ENCODE measurements around the gene MGMT.

Gene MGMT

GRCh38 chr10:129467359-129468064, 471 bp downstream of the MGMT start:
- peak overlapping the region; percentile 82; the same call in 1 of the 2 replicates for H3K4me3 ChIP-seq (ENCODE audit: low read length)

GRCh38 chr10:129468187-129468586, 1.1 kb downstream of the MGMT start:
- no peak overlapping the region for H3K4me3 ChIP-seq (ENCODE audit: low read length)
- no peak for TF ChIP-seq ZNF274 (IDR thresholded peaks at IDR 0.05; ENCODE audit: low read depth, low read length)

More at GRCh38 chr10:129467359-129468064, 471 bp downstream of the MGMT start:
- no peak for TF ChIP-seq ZNF274 (IDR thresholded peaks at IDR 0.05; ENCODE audit: low read depth, low read length)

- no peak for TF ChIP-seq ZNF274 (IDR thresholded peaks at IDR 0.05; ENCODE audit: low read depth, low read length)
- no peak overlapping the region for H3K4me3 ChIP-seq (ENCODE audit: low read length)
Observed at GRCh38 chr10:129470103-129470851, 3.2 kb downstream of the MGMT start.

GRCh38 chr10:129471447-129472175, 4.6 kb downstream of the MGMT start:
- H3K4me3 ChIP-seq (ENCODE audit: low read length): no peak overlapping the region
- TF ChIP-seq ZNF274 (IDR thresholded peaks at IDR 0.05; ENCODE audit: low read depth, low read length): no peak

- H3K4me3 ChIP-seq (ENCODE audit: low read length): no peak overlapping the region
- TF ChIP-seq ZNF274 (IDR thresholded peaks at IDR 0.05; ENCODE audit: low read depth, low read length): no peak
Observed at GRCh38 chr10:129472696-129473555, 5.9 kb downstream of the MGMT start.

GRCh38 chr10:129474642-129475041, 7.6 kb downstream of the MGMT start:
- H3K4me3 ChIP-seq (ENCODE audit: low read length): no peak overlapping the region
- no peak for TF ChIP-seq ZNF274 (IDR thresholded peaks at IDR 0.05; ENCODE audit: low read depth, low read length)

GRCh38 chr10:129476431-129476830, 9.4 kb downstream of the MGMT start:
- TF ChIP-seq ZNF274 (IDR thresholded peaks at IDR 0.05; ENCODE audit: low read depth, low read length): no peak
- no peak overlapping the region for H3K4me3 ChIP-seq (ENCODE audit: low read length)

- TF ChIP-seq ZNF274 (IDR thresholded peaks at IDR 0.05; ENCODE audit: low read depth, low read length): no peak
Observed at GRCh38 chr10:129477051-129477450, 10.0 kb downstream of the MGMT start.

GRCh38 chr10:129481641-129482040, 14.6 kb downstream of the MGMT start:
- no peak for TF ChIP-seq ZNF274 (IDR thresholded peaks at IDR 0.05; ENCODE audit: low read depth, low read length)
- no peak overlapping the region for H3K4me3 ChIP-seq (ENCODE audit: low read length)

More at GRCh38 chr10:129477051-129477450, 10.0 kb downstream of the MGMT start:
- H3K4me3 ChIP-seq (ENCODE audit: low read length): no peak overlapping the region

GRCh38 chr10:129483430-129484010, 16.5 kb downstream of the MGMT start:
- TF ChIP-seq ZNF274 (IDR thresholded peaks at IDR 0.05; ENCODE audit: low read depth, low read length): no peak
- H3K4me3 ChIP-seq (ENCODE audit: low read length): no peak overlapping the region

- no peak overlapping the region for H3K4me3 ChIP-seq (ENCODE audit: low read length)
- TF ChIP-seq ZNF274 (IDR thresholded peaks at IDR 0.05; ENCODE audit: low read depth, low read length): no peak
Observed at GRCh38 chr10:129486805-129487204, 19.8 kb downstream of the MGMT start.

- H3K4me3 ChIP-seq (ENCODE audit: low read length): no peak overlapping the region
- no peak for TF ChIP-seq ZNF274 (IDR thresholded peaks at IDR 0.05; ENCODE audit: low read depth, low read length)
Observed at GRCh38 chr10:129491123-129491734, 24.2 kb downstream of the MGMT start.

- no peak for TF ChIP-seq ZNF274 (IDR thresholded peaks at IDR 0.05; ENCODE audit: low read depth, low read length)
Observed at GRCh38 chr10:129494176-129494575, 27.1 kb downstream of the MGMT start.

More at GRCh38 chr10:129494176-129494575, 27.1 kb downstream of the MGMT start:
- H3K4me3 ChIP-seq (ENCODE audit: low read length): no peak overlapping the region
